ENCODE results near the gene SELENOM. TPM values are rescaled to one million over a fixed set of nuclear protein-coding genes. Genes with fewer than 3 reads are reported as not detected.

SELENOM gene
- total RNA-seq, 1 donor from 2014 or later, result 3.7 TPM

GRCh38 chr22:31092161-31092560 is 15.2 kb downstream of the SELENOM start:
- DNase-seq (ENCODE audit: low spot score, unreplicated experiment), result no peak
- Mint-ChIP-seq H3K36me3 (ENCODE audit: insufficient read depth) (peaks cover 11% of the 10 kb centered on the region), H3K9me3 (ENCODE audit: low read depth) (no peaks in the 10 kb centered on the region), H3K27ac (no peak overlapping the region), H3K4me3 (ENCODE audit: low read depth) (no peak overlapping the region), H3K4me1 (ENCODE audit: low read depth) (no peaks in the 10 kb centered on the region), H3K27me3 (no peaks in the 10 kb centered on the region)
- TF ChIP-seq CTCF (IDR thresholded peaks at IDR 0.05; ENCODE audit: unreplicated experiment), result no peak

GRCh38 chr22:31091106-31091975 is 16.0 kb downstream of the SELENOM start:
- DNase-seq (ENCODE audit: low spot score, unreplicated experiment), result no peak

GRCh38 chr22:31090217-31091085 is 16.9 kb downstream of the SELENOM start:
- Mint-ChIP-seq H3K4me1 (ENCODE audit: low read depth) (no peaks in the 10 kb centered on the region), H3K36me3 (ENCODE audit: insufficient read depth) (peaks cover 2% of the 10 kb centered on the region)
- TF ChIP-seq CTCF (IDR thresholded peaks at IDR 0.05; ENCODE audit: unreplicated experiment), result no peak

More at GRCh38 chr22:31091106-31091975, 16.0 kb downstream of the SELENOM start:
- Mint-ChIP-seq H3K27ac (no peak overlapping the region), H3K27me3 (no peaks in the 10 kb centered on the region), H3K9me3 (ENCODE audit: low read depth) (no peaks in the 10 kb centered on the region), H3K4me3 (ENCODE audit: low read depth) (no peak overlapping the region), H3K36me3 (ENCODE audit: insufficient read depth) (peaks cover 8% of the 10 kb centered on the region), H3K4me1 (ENCODE audit: low read depth) (no peaks in the 10 kb centered on the region)
- no peak for TF ChIP-seq CTCF (IDR thresholded peaks at IDR 0.05; ENCODE audit: unreplicated experiment)

GRCh38 chr22:31089160-31090100 is 17.9 kb downstream of the SELENOM start:
- TF ChIP-seq CTCF (IDR thresholded peaks at IDR 0.05; ENCODE audit: unreplicated experiment), result peak; percentile 70
- Mint-ChIP-seq H3K27ac (no peak overlapping the region), H3K36me3 (ENCODE audit: insufficient read depth) (no peaks in the 10 kb centered on the region), H3K4me1 (ENCODE audit: low read depth) (peaks cover 2% of the 10 kb centered on the region), H3K4me3 (ENCODE audit: low read depth) (no peak overlapping the region), H3K27me3 (no peaks in the 10 kb centered on the region), H3K9me3 (ENCODE audit: low read depth) (no peaks in the 10 kb centered on the region)
- no peak for DNase-seq (ENCODE audit: low spot score, unreplicated experiment)

More at GRCh38 chr22:31090217-31091085, 16.9 kb downstream of the SELENOM start:
- DNase-seq (ENCODE audit: low spot score, unreplicated experiment), result no peak
- Mint-ChIP-seq H3K27me3 (no peaks in the 10 kb centered on the region), H3K27ac (no peak overlapping the region), H3K4me3 (ENCODE audit: low read depth) (no peak overlapping the region), H3K9me3 (ENCODE audit: low read depth) (no peaks in the 10 kb centered on the region)

Data from progenitor cell of endocrine pancreas (in vitro differentiated cells).